PC-9 (cell line): ENCODE results near the gene C3.

Experiments used
- EZH2 ChIP-seq: fragments of 200-600 bp; sonication (generic); IDR thresholded peaks from 2 replicates; pipeline ENCODE4 v1.8.0; 2017; ENCODE audit warnings: antibody characterized with exemption, low read depth
- TF ChIP-seq, protein P1 (sequence below): fragments of 200-600 bp; sonication (generic); conservative IDR thresholded peaks from 2 replicates; pipeline ENCODE4 v1.6.1; 2017; ENCODE audit warnings: mixed run types, antibody characterized with exemption, mild to moderate bottlenecking, moderate library complexity

DNA sequence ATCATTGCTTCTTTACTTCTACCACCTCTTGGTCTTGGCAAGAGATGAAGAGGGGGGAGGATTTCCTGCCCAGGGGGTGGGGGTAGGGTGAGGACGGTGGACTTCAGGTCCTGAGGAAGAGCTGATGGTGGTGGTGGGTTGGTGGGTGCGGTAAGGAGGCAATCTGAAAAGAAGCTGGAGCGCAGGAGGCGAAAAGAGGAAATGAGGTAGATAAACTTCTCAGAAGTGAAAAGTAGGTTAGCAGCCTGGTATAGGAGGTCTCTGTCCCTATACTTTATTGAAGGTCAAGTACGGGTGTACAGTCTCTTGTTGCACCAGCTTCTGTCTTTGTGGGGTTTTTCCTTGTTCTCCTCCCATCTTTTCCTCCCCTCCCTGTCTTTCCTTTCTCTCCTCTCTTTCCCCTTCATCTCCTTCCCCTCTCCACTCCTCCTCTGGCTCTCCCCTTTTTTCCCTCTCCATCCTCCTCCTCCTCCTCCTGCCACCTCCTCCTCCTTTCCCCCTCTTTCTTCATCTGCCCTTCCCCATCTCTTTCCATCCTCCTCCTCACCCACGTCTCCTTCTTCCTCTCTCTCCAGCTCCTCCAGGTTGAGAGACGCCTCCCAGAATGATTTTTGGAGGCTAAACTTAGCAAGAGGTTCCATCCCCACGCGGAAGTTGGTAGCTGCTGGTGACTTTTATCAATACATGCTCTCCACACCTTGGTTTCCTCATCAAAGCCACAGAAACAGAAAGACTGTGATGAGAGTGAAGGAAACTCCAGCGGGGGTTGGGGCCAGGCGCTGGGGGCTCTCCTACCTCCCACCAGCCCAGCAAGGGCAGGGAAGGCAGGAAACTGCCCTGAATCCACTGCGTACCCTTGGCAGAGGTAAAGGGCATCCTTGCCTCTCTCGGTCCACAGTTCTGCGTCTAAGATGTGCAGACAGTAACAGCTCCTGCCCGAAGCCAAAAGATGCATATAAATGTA lies 65.8 kb downstream of the C3 start:
- TF ChIP-seq, protein P1, sequence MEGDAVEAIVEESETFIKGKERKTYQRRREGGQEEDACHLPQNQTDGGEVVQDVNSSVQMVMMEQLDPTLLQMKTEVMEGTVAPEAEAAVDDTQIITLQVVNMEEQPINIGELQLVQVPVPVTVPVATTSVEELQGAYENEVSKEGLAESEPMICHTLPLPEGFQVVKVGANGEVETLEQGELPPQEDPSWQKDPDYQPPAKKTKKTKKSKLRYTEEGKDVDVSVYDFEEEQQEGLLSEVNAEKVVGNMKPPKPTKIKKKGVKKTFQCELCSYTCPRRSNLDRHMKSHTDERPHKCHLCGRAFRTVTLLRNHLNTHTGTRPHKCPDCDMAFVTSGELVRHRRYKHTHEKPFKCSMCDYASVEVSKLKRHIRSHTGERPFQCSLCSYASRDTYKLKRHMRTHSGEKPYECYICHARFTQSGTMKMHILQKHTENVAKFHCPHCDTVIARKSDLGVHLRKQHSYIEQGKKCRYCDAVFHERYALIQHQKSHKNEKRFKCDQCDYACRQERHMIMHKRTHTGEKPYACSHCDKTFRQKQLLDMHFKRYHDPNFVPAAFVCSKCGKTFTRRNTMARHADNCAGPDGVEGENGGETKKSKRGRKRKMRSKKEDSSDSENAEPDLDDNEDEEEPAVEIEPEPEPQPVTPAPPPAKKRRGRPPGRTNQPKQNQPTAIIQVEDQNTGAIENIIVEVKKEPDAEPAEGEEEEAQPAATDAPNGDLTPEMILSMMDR = no peak
- no peak for TF ChIP-seq EZH2
